NCI-H1048 (cell line): ENCODE results near the gene MYL4.
"Not testable (repeated sequence)": the region's sequence is repeated elsewhere in the genome, so short reads cannot be mapped to it uniquely, and the experiment has no call there.

Experiments
- DNase-seq: peaks from one replicate; lab custom pipeline; 2025; lab: John Stamatoyannopoulos, UW

Gene MYL4

GRCh38 chr17:47208744-47209488 lies at the start of gene MYL4:
Gene MYL4 (plus strand): TSS chr17:47209348. CDS start chr17:47209423, 75 bp downstream.
- DNase-seq = no peak

- no peak for DNase-seq
Measured at GRCh38 chr17:47162013-47162622, 47.0 kb upstream of the MYL4 start.

GRCh38 chr17:47164263-47164662 lies 44.9 kb upstream of the MYL4 start:
- DNase-seq = no peak

GRCh38 chr17:47165137-47165536 lies 44.0 kb upstream of the MYL4 start:
- no peak for DNase-seq

- DNase-seq = not testable (repeated sequence)
Measured at GRCh38 chr17:47166854-47167253, 42.3 kb upstream of the MYL4 start.

GRCh38 chr17:47168896-47169295 lies 40.3 kb upstream of the MYL4 start:
- DNase-seq = not testable (repeated sequence)

GRCh38 chr17:47170710-47171109 lies 38.4 kb upstream of the MYL4 start:
- DNase-seq = no peak

- DNase-seq = no peak
Measured at GRCh38 chr17:47172696-47173565, 36.2 kb upstream of the MYL4 start.

- not testable (repeated sequence) for DNase-seq
Measured at GRCh38 chr17:47174823-47175222, 34.3 kb upstream of the MYL4 start.

GRCh38 chr17:47176389-47176826 lies 32.7 kb upstream of the MYL4 start:
- no peak for DNase-seq

GRCh38 chr17:47177261-47177660 lies 31.9 kb upstream of the MYL4 start:
- DNase-seq = no peak

- DNase-seq = no peak
Measured at GRCh38 chr17:47179141-47179540, 30.0 kb upstream of the MYL4 start.

- no peak for DNase-seq
Measured at GRCh38 chr17:47180337-47180736, 28.8 kb upstream of the MYL4 start.

GRCh38 chr17:47180988-47181387 lies 28.2 kb upstream of the MYL4 start:
- not testable (repeated sequence) for DNase-seq

- no peak for DNase-seq
Measured at GRCh38 chr17:47184681-47185080, 24.5 kb upstream of the MYL4 start.

GRCh38 chr17:47188271-47188875 lies 20.8 kb upstream of the MYL4 start:
- DNase-seq = no peak

GRCh38 chr17:47188876-47189731 lies 20.0 kb upstream of the MYL4 start, which contains the start of gene CDC27:
Gene CDC27 (minus strand): TSS chr17:47189295. CDS start chr17:47189172, 123 bp downstream.
- DNase-seq = peak; percentile 99

GRCh38 chr17:47189732-47190237 lies 19.4 kb upstream of the MYL4 start:
- DNase-seq = no peak

GRCh38 chr17:47190243-47190642 lies 18.9 kb upstream of the MYL4 start:
- DNase-seq = no peak

GRCh38 chr17:47190770-47191169 lies 18.4 kb upstream of the MYL4 start:
- DNase-seq = no peak

GRCh38 chr17:47192554-47192953 lies 16.6 kb upstream of the MYL4 start:
- DNase-seq = no peak
